ENCODE measurements around the gene SNX25.
"Not testable (repeated sequence)": the region's sequence is repeated elsewhere in the genome, so short reads cannot be mapped to it uniquely, and the experiment has no call there.

DNA sequence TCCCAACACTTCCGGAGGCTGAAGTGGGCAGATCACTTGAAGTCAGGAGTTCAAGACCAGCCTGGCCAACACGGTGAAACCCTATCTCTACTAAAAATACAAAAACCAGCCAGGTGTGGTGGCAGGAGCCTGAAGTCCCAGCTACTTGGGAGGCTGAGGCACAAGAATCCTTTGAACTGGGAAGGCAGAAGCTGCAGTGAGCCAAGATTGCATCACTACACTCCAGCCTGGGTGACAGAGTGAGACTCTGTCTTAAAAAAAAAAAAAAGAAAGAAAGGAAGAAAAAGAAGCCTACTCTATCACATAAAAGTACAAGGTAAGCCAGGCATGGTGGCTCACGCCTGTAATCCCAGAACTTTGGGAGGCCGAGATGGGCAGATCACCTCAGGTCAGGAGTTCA lies 11.2 kb upstream of the SNX25 start:
- not testable (repeated sequence) for TF ChIP-seq GATAD2B (conservative IDR thresholded peaks at IDR 0.05; ENCODE audit: low read depth); CHD4 (IDR thresholded peaks at IDR 0.05); BHLHE40 (IDR thresholded peaks at IDR 0.05; ENCODE audit: borderline replicate concordance in 1 of 2, low read depth in 2 of 2, low read length in 1 of 2); MXI1 (IDR thresholded peaks at IDR 0.05; ENCODE audit: low read depth, low read length); CEBPB (IDR thresholded peaks at IDR 0.05; ENCODE audit: borderline replicate concordance in 1 of 2, low read depth in 2 of 2, low read length in 2 of 2); JUNB (IDR thresholded peaks at IDR 0.05); RB1 (IDR thresholded peaks at IDR 0.05; ENCODE audit: borderline replicate concordance); ZZZ3 (IDR thresholded peaks at IDR 0.05; ENCODE audit: control insufficient read depth, insufficient read length, low read depth); NR2C1 (IDR thresholded peaks at IDR 0.05); FOS (IDR thresholded peaks at IDR 0.05; ENCODE audit: borderline replicate concordance, extremely low read depth, insufficient read length)
- TF ChIP-seq, protein P1, sequence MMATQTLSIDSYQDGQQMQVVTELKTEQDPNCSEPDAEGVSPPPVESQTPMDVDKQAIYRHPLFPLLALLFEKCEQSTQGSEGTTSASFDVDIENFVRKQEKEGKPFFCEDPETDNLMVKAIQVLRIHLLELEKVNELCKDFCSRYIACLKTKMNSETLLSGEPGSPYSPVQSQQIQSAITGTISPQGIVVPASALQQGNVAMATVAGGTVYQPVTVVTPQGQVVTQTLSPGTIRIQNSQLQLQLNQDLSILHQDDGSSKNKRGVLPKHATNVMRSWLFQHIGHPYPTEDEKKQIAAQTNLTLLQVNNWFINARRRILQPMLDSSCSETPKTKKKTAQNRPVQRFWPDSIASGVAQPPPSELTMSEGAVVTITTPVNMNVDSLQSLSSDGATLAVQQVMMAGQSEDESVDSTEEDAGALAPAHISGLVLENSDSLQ (IDR thresholded peaks at IDR 0.05): not testable (repeated sequence)
- TF ChIP-seq, protein P2, sequence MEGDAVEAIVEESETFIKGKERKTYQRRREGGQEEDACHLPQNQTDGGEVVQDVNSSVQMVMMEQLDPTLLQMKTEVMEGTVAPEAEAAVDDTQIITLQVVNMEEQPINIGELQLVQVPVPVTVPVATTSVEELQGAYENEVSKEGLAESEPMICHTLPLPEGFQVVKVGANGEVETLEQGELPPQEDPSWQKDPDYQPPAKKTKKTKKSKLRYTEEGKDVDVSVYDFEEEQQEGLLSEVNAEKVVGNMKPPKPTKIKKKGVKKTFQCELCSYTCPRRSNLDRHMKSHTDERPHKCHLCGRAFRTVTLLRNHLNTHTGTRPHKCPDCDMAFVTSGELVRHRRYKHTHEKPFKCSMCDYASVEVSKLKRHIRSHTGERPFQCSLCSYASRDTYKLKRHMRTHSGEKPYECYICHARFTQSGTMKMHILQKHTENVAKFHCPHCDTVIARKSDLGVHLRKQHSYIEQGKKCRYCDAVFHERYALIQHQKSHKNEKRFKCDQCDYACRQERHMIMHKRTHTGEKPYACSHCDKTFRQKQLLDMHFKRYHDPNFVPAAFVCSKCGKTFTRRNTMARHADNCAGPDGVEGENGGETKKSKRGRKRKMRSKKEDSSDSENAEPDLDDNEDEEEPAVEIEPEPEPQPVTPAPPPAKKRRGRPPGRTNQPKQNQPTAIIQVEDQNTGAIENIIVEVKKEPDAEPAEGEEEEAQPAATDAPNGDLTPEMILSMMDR (IDR thresholded peaks at IDR 0.05 in 2 of 3, conservative IDR thresholded peaks at IDR 0.05 in 1 of 3; ENCODE audit: control insufficient read depth in 2 of 3, extremely low read depth in 1 of 3, insufficient read depth in 1 of 3, low read depth in 3 of 3, low read length in 3 of 3): not testable (repeated sequence)
